Measurements from ENCODE around the gene ETV1.

The ETV1 gene

GRCh38 chr7:13986208-13986607 is 3.3 kb downstream of the ETV1 start:
- Histone ChIP-seq H3K4me3 (ENCODE audit: low read length) (no peak overlapping the region), H3K9me3 (ENCODE audit: control insufficient read depth, insufficient read depth, low read length) (peaks cover 4% of the 10 kb centered on the region; the same call in 1 of the 2 replicates), H3F3A (ENCODE audit: control insufficient read depth, insufficient read depth) (no peaks in the 10 kb centered on the region), H4K20me1 (ENCODE audit: control insufficient read depth, insufficient read depth, low read depth, low read length) (no peaks in the 10 kb centered on the region), H3K36me3 (ENCODE audit: control insufficient read depth, low read length) (no peaks in the 10 kb centered on the region), H3K27me3 (ENCODE audit: control insufficient read depth, low read length) (0 out of 2 replicates have a peak, but pooled peaks cover 2% of the 10 kb centered on the region), H3K27ac (ENCODE audit: low read depth, low read length) (no peak overlapping the region), H3K4me1 (ENCODE audit: control insufficient read depth, low read length) (peaks cover 13% of the 10 kb centered on the region), H3K9me2 (replicated peaks; ENCODE audit: control insufficient read depth, low read length) (no peaks in the 10 kb centered on the region), H3K79me2 (ENCODE audit: control insufficient read depth, low read length) (no peaks in the 10 kb centered on the region), H3K4me2 (ENCODE audit: low read length) (no peak overlapping the region)
- TF ChIP-seq CTCF (IDR thresholded peaks at IDR 0.05; ENCODE audit: low read depth, low read length, poor library complexity, severe bottlenecking) (no peak), EZH2phosphoT487 (IDR thresholded peaks at IDR 0.05; ENCODE audit: borderline replicate concordance, low read length) (no peak)

GRCh38 chr7:13984831-13985685 is 4.4 kb downstream of the ETV1 start:
- Histone ChIP-seq H3F3A (ENCODE audit: control insufficient read depth, insufficient read depth) (no peaks in the 10 kb centered on the region), H3K27me3 (ENCODE audit: control insufficient read depth, low read length) (0 out of 2 replicates have a peak, but pooled peaks cover 2% of the 10 kb centered on the region), H3K36me3 (ENCODE audit: control insufficient read depth, low read length) (no peaks in the 10 kb centered on the region), H3K79me2 (ENCODE audit: control insufficient read depth, low read length) (no peaks in the 10 kb centered on the region), H4K20me1 (ENCODE audit: control insufficient read depth, insufficient read depth, low read depth, low read length) (no peaks in the 10 kb centered on the region), H3K9me3 (ENCODE audit: control insufficient read depth, insufficient read depth, low read length) (peaks cover 4% of the 10 kb centered on the region; the same call in 1 of the 2 replicates), H3K4me2 (ENCODE audit: low read length) (no peak overlapping the region), H3K4me3 (ENCODE audit: low read length) (no peak overlapping the region), H3K27ac (ENCODE audit: low read depth, low read length) (no peak overlapping the region), H3K4me1 (ENCODE audit: control insufficient read depth, low read length) (peaks cover 1% of the 10 kb centered on the region), H3K9me2 (replicated peaks; ENCODE audit: control insufficient read depth, low read length) (no peaks in the 10 kb centered on the region)
- TF ChIP-seq CTCF (IDR thresholded peaks at IDR 0.05; ENCODE audit: low read depth, low read length, poor library complexity, severe bottlenecking) (no peak), EZH2phosphoT487 (IDR thresholded peaks at IDR 0.05; ENCODE audit: borderline replicate concordance, low read length) (no peak)

GRCh38 chr7:13984061-13984460 is 5.4 kb downstream of the ETV1 start:
- H3K9me2 ChIP-seq (replicated peaks; ENCODE audit: control insufficient read depth, low read length) = no peaks in the 10 kb centered on the region
- H3K9me3 ChIP-seq (ENCODE audit: control insufficient read depth, insufficient read depth, low read length) = peaks cover 2% of the 10 kb centered on the region; the same call in 1 of the 2 replicates
- H3K36me3 ChIP-seq (ENCODE audit: control insufficient read depth, low read length) = no peaks in the 10 kb centered on the region
- H3K4me2 ChIP-seq (ENCODE audit: low read length) = no peak overlapping the region
- no peaks in the 10 kb centered on the region for H3F3A ChIP-seq (ENCODE audit: control insufficient read depth, insufficient read depth)
- no peaks in the 10 kb centered on the region for H3K4me1 ChIP-seq (ENCODE audit: control insufficient read depth, low read length)
- H4K20me1 ChIP-seq (ENCODE audit: control insufficient read depth, insufficient read depth, low read depth, low read length) = no peaks in the 10 kb centered on the region
- TF ChIP-seq CTCF (IDR thresholded peaks at IDR 0.05; ENCODE audit: low read depth, low read length, poor library complexity, severe bottlenecking) = no peak
- no peak for TF ChIP-seq EZH2phosphoT487 (IDR thresholded peaks at IDR 0.05; ENCODE audit: borderline replicate concordance, low read length)
- H3K27me3 ChIP-seq (ENCODE audit: control insufficient read depth, low read length) = 0 out of 2 replicates have a peak, but pooled peaks cover 2% of the 10 kb centered on the region
- no peak overlapping the region for H3K27ac ChIP-seq (ENCODE audit: low read depth, low read length)
- no peak overlapping the region for H3K4me3 ChIP-seq (ENCODE audit: low read length)
- no peaks in the 10 kb centered on the region for H3K79me2 ChIP-seq (ENCODE audit: control insufficient read depth, low read length)
